ENCODE data around the gene YPEL2.

Gene YPEL2

GRCh38 chr17:59423137-59423724 is 91.8 kb downstream of the YPEL2 start:
- Histone ChIP-seq H3K4me3 (ENCODE audit: low read length in 2 of 2) (peak overlapping the region in 1 of 2 donors; percentile 22), H3K36me3 (ENCODE audit: control insufficient read depth in 2 of 2, insufficient read depth in 2 of 2, low read length in 2 of 2) (no peaks in the 10 kb centered on the region), H3K27me3 (ENCODE audit: control insufficient read depth in 1 of 2, insufficient read depth in 2 of 2, low read length in 2 of 2) (no peaks in the 10 kb centered on the region), H3K9ac (ENCODE audit: low read length in 2 of 2) (peak overlapping the region in 1 of 2 donors; percentile 29), H3K4me1 (ENCODE audit: control insufficient read depth, insufficient read depth, low read length) (peaks cover 70% of the 10 kb centered on the region), H3K9me3 (ENCODE audit: control insufficient read depth in 2 of 2, low read length in 2 of 2) (no peaks in the 10 kb centered on the region), H3K27ac (ENCODE audit: low read length) (peak overlapping the region; percentile 88)

DNA sequence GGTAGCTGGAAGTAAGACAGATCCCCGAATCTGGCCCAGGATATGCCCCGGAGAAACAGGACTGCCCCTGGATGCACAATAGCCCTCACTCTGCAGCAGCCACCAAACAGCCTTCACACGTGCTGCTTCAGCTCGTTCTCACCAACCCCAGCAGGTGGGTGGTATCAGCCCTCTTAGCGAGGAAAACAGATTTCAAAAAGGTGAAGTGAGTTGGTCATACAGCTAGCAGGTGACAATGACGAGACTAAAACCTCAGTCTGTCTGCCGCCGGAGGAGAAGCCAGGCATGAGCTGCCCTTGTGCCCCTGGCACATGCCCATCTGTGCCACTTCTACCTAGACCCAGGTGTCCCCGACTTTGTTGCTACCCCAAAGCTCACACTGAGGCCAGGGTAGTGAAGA is 92.4 kb downstream of the YPEL2 start:
- H3K27ac ChIP-seq (ENCODE audit: low read length) = peak overlapping the region; percentile 88
- peak overlapping the region in 1 of 2 donors; percentile 40 for H3K4me3 ChIP-seq (ENCODE audit: low read length in 2 of 2)
- no peaks in the 10 kb centered on the region for H3K36me3 ChIP-seq (ENCODE audit: control insufficient read depth in 2 of 2, insufficient read depth in 2 of 2, low read length in 2 of 2)
- no peaks in the 10 kb centered on the region for H3K9me3 ChIP-seq (ENCODE audit: control insufficient read depth in 2 of 2, low read length in 2 of 2)
- H3K27me3 ChIP-seq (ENCODE audit: control insufficient read depth in 1 of 2, insufficient read depth in 2 of 2, low read length in 2 of 2) = no peaks in the 10 kb centered on the region
- peaks cover 72% of the 10 kb centered on the region for H3K4me1 ChIP-seq (ENCODE audit: control insufficient read depth, insufficient read depth, low read length)
- H3K9ac ChIP-seq (ENCODE audit: low read length in 2 of 2) = no peak overlapping the region

DNA sequence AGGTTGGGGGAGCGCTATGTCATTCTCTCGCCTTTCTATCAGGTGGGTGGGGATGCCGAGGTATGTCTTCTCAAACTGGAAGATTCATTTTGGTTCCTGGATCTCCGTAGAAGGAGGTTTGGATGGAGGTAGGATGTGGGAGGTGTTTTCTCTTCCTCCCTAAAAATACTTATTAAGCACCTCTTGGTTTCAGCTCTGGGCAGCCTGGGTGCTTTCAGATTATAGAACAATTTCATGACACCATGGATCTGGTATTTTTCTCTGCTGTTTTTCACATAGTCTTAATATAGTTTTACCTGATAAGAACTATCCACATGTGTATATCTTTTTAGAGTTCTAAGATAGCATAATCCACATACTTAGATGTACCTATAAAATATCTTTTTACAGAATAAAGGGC is 92.9 kb downstream of the YPEL2 start:
- peak overlapping the region in 1 of 2 donors; percentile 68 for H3K9ac ChIP-seq (ENCODE audit: low read length in 2 of 2)
- H3K4me1 ChIP-seq (ENCODE audit: control insufficient read depth, insufficient read depth, low read length) = peaks cover 72% of the 10 kb centered on the region
- no peaks in the 10 kb centered on the region for H3K9me3 ChIP-seq (ENCODE audit: control insufficient read depth in 2 of 2, low read length in 2 of 2)
- H3K27me3 ChIP-seq (ENCODE audit: control insufficient read depth in 1 of 2, insufficient read depth in 2 of 2, low read length in 2 of 2) = no peaks in the 10 kb centered on the region
- H3K4me3 ChIP-seq (ENCODE audit: low read length in 2 of 2) = peak overlapping the region in 1 of 2 donors; percentile 40
- H3K27ac ChIP-seq (ENCODE audit: low read length) = peak overlapping the region; percentile 88
- H3K36me3 ChIP-seq (ENCODE audit: control insufficient read depth in 2 of 2, insufficient read depth in 2 of 2, low read length in 2 of 2) = no peaks in the 10 kb centered on the region

DNA sequence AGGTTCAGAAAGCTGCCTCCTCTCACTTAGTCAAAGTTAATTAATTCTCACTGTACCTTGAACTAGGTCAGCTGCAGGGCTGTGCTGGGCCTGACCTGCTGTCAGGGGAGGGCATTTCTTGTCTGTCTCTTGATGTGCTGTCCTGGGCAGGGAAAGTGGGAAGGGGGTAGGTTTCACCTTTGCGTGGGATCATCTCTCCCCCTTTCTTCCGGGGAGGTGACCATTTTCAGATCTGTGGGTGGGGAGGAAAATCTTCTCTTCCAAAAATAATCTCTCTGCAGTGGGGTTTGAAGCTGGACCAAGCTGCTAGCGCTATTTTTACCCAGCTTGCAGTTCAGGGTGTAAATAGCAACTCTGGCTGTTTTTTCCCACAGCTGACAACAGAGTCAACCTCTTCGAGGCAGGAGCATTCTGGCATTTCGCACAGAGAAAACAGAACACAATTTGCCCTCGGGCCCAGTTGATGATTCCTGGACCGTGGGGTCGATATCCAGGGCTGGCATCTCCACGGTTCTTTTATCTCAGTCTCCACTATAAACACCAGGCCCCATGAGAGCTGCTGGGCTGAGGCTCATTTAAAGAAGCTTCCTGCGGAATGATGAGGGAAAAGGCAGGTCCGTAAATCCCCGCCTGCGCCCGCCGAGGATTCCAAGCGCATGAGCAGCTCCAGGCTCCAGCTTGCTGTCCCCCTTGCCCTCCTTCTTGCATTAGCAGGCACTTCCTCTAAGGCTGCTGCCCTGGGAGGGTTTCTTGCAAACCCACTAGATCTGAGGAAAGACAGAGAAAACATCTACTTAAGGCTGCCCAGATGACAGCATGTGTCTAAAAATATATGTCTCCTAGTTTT is 93.9 kb downstream of the YPEL2 start:
- peak overlapping the region; percentile 88 for H3K27ac ChIP-seq (ENCODE audit: low read length)
- H3K4me1 ChIP-seq (ENCODE audit: control insufficient read depth, insufficient read depth, low read length) = peaks cover 72% of the 10 kb centered on the region
- no peaks in the 10 kb centered on the region for H3K36me3 ChIP-seq (ENCODE audit: control insufficient read depth in 2 of 2, insufficient read depth in 2 of 2, low read length in 2 of 2)
- peak overlapping the region; percentile 44 to 59 for H3K4me3 ChIP-seq (ENCODE audit: low read length in 2 of 2)
- H3K27me3 ChIP-seq (ENCODE audit: control insufficient read depth in 1 of 2, insufficient read depth in 2 of 2, low read length in 2 of 2) = no peaks in the 10 kb centered on the region
- no peaks in the 10 kb centered on the region for H3K9me3 ChIP-seq (ENCODE audit: control insufficient read depth in 2 of 2, low read length in 2 of 2)
- H3K9ac ChIP-seq (ENCODE audit: low read length in 2 of 2) = peak overlapping the region; percentile 68

- Histone ChIP-seq H3K4me1 (ENCODE audit: control insufficient read depth, insufficient read depth, low read length) (peaks cover 72% of the 10 kb centered on the region), H3K27ac (ENCODE audit: low read length) (peak overlapping the region; percentile 88), H3K9ac (ENCODE audit: low read length in 2 of 2) (peak overlapping the region; percentile 68), H3K4me3 (ENCODE audit: low read length in 2 of 2) (peak overlapping the region in 1 of 2 donors; percentile 59), H3K36me3 (ENCODE audit: control insufficient read depth in 2 of 2, insufficient read depth in 2 of 2, low read length in 2 of 2) (no peaks in the 10 kb centered on the region), H3K27me3 (ENCODE audit: control insufficient read depth in 1 of 2, insufficient read depth in 2 of 2, low read length in 2 of 2) (no peaks in the 10 kb centered on the region), H3K9me3 (ENCODE audit: control insufficient read depth in 2 of 2, low read length in 2 of 2) (no peaks in the 10 kb centered on the region)
Measured at GRCh38 chr17:59426031-59426430, 94.6 kb downstream of the YPEL2 start.

- Histone ChIP-seq H3K9ac (ENCODE audit: low read length in 2 of 2) (peak overlapping the region; percentile 52 to 58), H3K4me3 (ENCODE audit: low read length in 2 of 2) (no peak overlapping the region), H3K36me3 (ENCODE audit: control insufficient read depth in 2 of 2, insufficient read depth in 2 of 2, low read length in 2 of 2) (no peaks in the 10 kb centered on the region), H3K9me3 (ENCODE audit: control insufficient read depth in 2 of 2, low read length in 2 of 2) (no peaks in the 10 kb centered on the region), H3K27ac (ENCODE audit: low read length) (peak overlapping the region; percentile 88), H3K4me1 (ENCODE audit: control insufficient read depth, insufficient read depth, low read length) (peaks cover 65% of the 10 kb centered on the region), H3K27me3 (ENCODE audit: control insufficient read depth in 1 of 2, insufficient read depth in 2 of 2, low read length in 2 of 2) (no peaks in the 10 kb centered on the region)
Measured at GRCh38 chr17:59427425-59427921, 96.0 kb downstream of the YPEL2 start.

- H3K27ac ChIP-seq (ENCODE audit: low read length) = peak overlapping the region; percentile 88
- H3K4me1 ChIP-seq (ENCODE audit: control insufficient read depth, insufficient read depth, low read length) = peaks cover 60% of the 10 kb centered on the region
- no peaks in the 10 kb centered on the region for H3K36me3 ChIP-seq (ENCODE audit: control insufficient read depth in 2 of 2, insufficient read depth in 2 of 2, low read length in 2 of 2)
- H3K27me3 ChIP-seq (ENCODE audit: control insufficient read depth in 1 of 2, insufficient read depth in 2 of 2, low read length in 2 of 2) = no peaks in the 10 kb centered on the region
- H3K4me3 ChIP-seq (ENCODE audit: low read length in 2 of 2) = peak overlapping the region in 1 of 2 donors; percentile 24
- no peaks in the 10 kb centered on the region for H3K9me3 ChIP-seq (ENCODE audit: control insufficient read depth in 2 of 2, low read length in 2 of 2)
- peak overlapping the region; percentile 52 to 55 for H3K9ac ChIP-seq (ENCODE audit: low read length in 2 of 2)
Measured at GRCh38 chr17:59427996-59428395, 96.5 kb downstream of the YPEL2 start.

GRCh38 chr17:59428916-59429485 is 97.5 kb downstream of the YPEL2 start:
- Histone ChIP-seq H3K9me3 (ENCODE audit: control insufficient read depth in 2 of 2, low read length in 2 of 2) (no peaks in the 10 kb centered on the region), H3K4me1 (ENCODE audit: control insufficient read depth, insufficient read depth, low read length) (peaks cover 50% of the 10 kb centered on the region), H3K9ac (ENCODE audit: low read length in 2 of 2) (no peak overlapping the region), H3K36me3 (ENCODE audit: control insufficient read depth in 2 of 2, insufficient read depth in 2 of 2, low read length in 2 of 2) (no peaks in the 10 kb centered on the region), H3K27ac (ENCODE audit: low read length) (peak overlapping the region; percentile 88), H3K4me3 (ENCODE audit: low read length in 2 of 2) (no peak overlapping the region), H3K27me3 (ENCODE audit: control insufficient read depth in 1 of 2, insufficient read depth in 2 of 2, low read length in 2 of 2) (no peaks in the 10 kb centered on the region)

- H3K9me3 ChIP-seq (ENCODE audit: control insufficient read depth in 2 of 2, low read length in 2 of 2) = no peaks in the 10 kb centered on the region
- H3K36me3 ChIP-seq (ENCODE audit: control insufficient read depth in 2 of 2, insufficient read depth in 2 of 2, low read length in 2 of 2) = no peaks in the 10 kb centered on the region
- H3K4me1 ChIP-seq (ENCODE audit: control insufficient read depth, insufficient read depth, low read length) = peaks cover 26% of the 10 kb centered on the region
- H3K4me3 ChIP-seq (ENCODE audit: low read length in 2 of 2) = no peak overlapping the region
- H3K27ac ChIP-seq (ENCODE audit: low read length) = no peak overlapping the region
- H3K9ac ChIP-seq (ENCODE audit: low read length in 2 of 2) = no peak overlapping the region
- H3K27me3 ChIP-seq (ENCODE audit: control insufficient read depth in 1 of 2, insufficient read depth in 2 of 2, low read length in 2 of 2) = no peaks in the 10 kb centered on the region
Measured at GRCh38 chr17:59431601-59432000, 100.1 kb downstream of the YPEL2 start.

- no peak overlapping the region for H3K9ac ChIP-seq (ENCODE audit: low read length in 2 of 2)
- peaks cover 17% of the 10 kb centered on the region for H3K4me1 ChIP-seq (ENCODE audit: control insufficient read depth, insufficient read depth, low read length)
- no peak overlapping the region for H3K4me3 ChIP-seq (ENCODE audit: low read length in 2 of 2)
- no peak overlapping the region for H3K27ac ChIP-seq (ENCODE audit: low read length)
- no peaks in the 10 kb centered on the region for H3K36me3 ChIP-seq (ENCODE audit: control insufficient read depth in 2 of 2, insufficient read depth in 2 of 2, low read length in 2 of 2)
- no peaks in the 10 kb centered on the region for H3K9me3 ChIP-seq (ENCODE audit: control insufficient read depth in 2 of 2, low read length in 2 of 2)
- H3K27me3 ChIP-seq (ENCODE audit: control insufficient read depth in 1 of 2, insufficient read depth in 2 of 2, low read length in 2 of 2) = no peaks in the 10 kb centered on the region
Measured at GRCh38 chr17:59432657-59433056, 101.2 kb downstream of the YPEL2 start.
